GM12891 (cell line): Measurements from ENCODE around the gene HIC2.

Experiments
- POLR2A ChIP-seq: IDR thresholded peaks from 2 replicates; pipeline ENCODE4 v1.6.1; 2011; ENCODE audit warnings: low read depth, low read length, control low read depth
- POLR2AphosphoS5 ChIP-seq: IDR thresholded peaks from 2 replicates; pipeline ENCODE4 v1.6.1; 2011; ENCODE audit warnings: low read depth, low read length, control low read depth
- SPI1 ChIP-seq: IDR thresholded peaks from 2 replicates; pipeline ENCODE4 v1.6.1; 2011; ENCODE audit warnings: low read depth, low read length, control low read depth
- TAF1 ChIP-seq: IDR thresholded peaks from 2 replicates; pipeline ENCODE4 v1.6.1; 2011; ENCODE audit warnings: low read depth, low read length, control low read depth

DNA sequence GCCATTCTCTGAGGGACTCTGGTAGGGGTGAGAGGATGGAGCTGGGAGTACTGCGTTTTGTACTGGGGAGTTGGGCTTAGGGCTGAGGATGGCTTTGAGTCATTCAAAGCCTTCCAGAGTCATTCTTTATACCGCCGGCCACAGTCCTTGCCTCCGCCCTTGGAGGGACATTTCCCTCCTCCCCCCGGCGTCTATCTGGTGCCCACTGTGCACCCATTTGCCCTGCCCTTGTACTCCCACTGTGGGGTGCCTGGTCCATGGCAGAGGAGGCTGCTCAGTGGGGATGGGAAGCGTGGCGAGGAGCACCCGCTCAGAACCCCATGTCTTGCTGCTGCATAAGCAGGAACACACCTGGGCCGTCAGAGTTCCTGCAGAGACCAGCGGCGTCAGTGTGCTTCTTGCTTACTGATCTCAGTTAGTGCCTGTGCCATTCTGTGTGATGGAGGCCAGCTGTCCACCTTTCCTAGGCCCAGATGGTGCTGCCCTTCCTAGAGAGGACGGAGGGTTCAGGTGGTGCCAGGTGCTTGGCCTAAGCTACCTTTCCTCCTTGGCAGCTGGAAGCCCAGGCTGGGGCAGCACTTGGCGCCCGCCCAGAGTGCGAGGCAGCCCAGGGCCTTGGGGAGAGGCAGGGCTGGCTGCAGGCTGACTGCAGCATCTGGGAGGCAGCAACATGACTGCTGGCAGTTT is 26.7 kb downstream of the HIC2 start:
- TF ChIP-seq TAF1, result no peak
- no peak for TF ChIP-seq POLR2A
- no peak for TF ChIP-seq POLR2AphosphoS5
- no peak for TF ChIP-seq SPI1
